PFSK-1 (cell line): ENCODE data around the gene GBF1.

Experiments used
- FOXP2 ChIP-seq: optimal IDR thresholded peaks from 2 replicates; pipeline ENCODE3; 2011; ENCODE audit warnings: borderline replicate concordance, control low read depth, inconsistent platforms; ENCODE audit not compliant: insufficient read depth; ENCODE audit errors: extremely low read length, extremely low read depth
- POLR2AphosphoS5 ChIP-seq: IDR thresholded peaks from 2 replicates; pipeline ENCODE4 v1.6.1; 2012; ENCODE audit warnings: low read depth, mild to moderate bottlenecking, control low read depth, low read length, moderate library complexity
- SIN3A ChIP-seq: IDR thresholded peaks from 2 replicates; pipeline ENCODE4 v1.6.1; 2012; ENCODE audit warnings: mild to moderate bottlenecking, low read length, moderate library complexity, borderline replicate concordance; ENCODE audit not compliant: insufficient read depth
- TAF1 ChIP-seq: IDR thresholded peaks from 2 replicates; pipeline ENCODE4 v1.6.1; 2012; ENCODE audit warnings: low read length, control low read depth, borderline replicate concordance; ENCODE audit not compliant: insufficient read depth
- TF ChIP-seq, protein P1 (sequence below), 2 experiments: IDR thresholded peaks; 2 replicates each; pipeline versions ENCODE4 v1.6.1 to v1.8.0; 2011 to 2012; ENCODE audit warnings: low read depth in 2 of 2, low read length in 2 of 2, control low read depth in 1 of 2, inconsistent platforms in 1 of 2, mild to moderate bottlenecking in 1 of 2, moderate library complexity in 1 of 2; ENCODE audit not compliant: insufficient read depth in 1 of 2

GBF1 gene

DNA sequence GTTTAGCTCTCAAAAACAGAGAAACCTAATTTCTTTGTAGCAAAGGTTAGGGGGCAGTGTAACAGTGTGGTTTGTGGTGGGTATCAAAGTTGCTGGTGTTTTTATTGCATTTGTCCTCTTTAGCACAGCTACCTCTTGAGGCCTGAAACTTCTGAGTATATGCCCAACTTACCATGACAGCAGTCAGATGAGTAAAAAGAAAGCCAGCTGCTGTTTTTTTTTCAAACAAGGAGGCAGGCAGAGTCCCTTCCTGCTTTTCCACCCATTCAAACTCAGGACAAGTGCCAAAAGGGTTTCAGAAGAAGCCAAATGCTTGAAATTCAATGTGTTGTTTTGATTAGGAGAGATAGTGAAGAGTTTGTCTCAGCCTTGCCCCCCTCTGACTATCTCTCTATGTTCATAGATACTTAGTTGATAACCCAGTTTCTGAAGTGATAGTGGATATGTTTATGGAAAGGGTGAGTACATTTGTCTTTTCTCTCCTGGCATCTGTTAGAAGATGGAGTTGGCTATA is 23.1 kb downstream of the GBF1 start:
- TF ChIP-seq SIN3A, result no peak
- TF ChIP-seq, protein P1, sequence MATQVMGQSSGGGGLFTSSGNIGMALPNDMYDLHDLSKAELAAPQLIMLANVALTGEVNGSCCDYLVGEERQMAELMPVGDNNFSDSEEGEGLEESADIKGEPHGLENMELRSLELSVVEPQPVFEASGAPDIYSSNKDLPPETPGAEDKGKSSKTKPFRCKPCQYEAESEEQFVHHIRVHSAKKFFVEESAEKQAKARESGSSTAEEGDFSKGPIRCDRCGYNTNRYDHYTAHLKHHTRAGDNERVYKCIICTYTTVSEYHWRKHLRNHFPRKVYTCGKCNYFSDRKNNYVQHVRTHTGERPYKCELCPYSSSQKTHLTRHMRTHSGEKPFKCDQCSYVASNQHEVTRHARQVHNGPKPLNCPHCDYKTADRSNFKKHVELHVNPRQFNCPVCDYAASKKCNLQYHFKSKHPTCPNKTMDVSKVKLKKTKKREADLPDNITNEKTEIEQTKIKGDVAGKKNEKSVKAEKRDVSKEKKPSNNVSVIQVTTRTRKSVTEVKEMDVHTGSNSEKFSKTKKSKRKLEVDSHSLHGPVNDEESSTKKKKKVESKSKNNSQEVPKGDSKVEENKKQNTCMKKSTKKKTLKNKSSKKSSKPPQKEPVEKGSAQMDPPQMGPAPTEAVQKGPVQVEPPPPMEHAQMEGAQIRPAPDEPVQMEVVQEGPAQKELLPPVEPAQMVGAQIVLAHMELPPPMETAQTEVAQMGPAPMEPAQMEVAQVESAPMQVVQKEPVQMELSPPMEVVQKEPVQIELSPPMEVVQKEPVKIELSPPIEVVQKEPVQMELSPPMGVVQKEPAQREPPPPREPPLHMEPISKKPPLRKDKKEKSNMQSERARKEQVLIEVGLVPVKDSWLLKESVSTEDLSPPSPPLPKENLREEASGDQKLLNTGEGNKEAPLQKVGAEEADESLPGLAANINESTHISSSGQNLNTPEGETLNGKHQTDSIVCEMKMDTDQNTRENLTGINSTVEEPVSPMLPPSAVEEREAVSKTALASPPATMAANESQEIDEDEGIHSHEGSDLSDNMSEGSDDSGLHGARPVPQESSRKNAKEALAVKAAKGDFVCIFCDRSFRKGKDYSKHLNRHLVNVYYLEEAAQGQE (IDR thresholded peaks at IDR 0.05; ENCODE audit: insufficient read depth in 1 of 2, low read depth in 2 of 2, low read length in 2 of 2), result no peak
- no peak for TF ChIP-seq TAF1
- TF ChIP-seq POLR2AphosphoS5, result no peak
- no peak for TF ChIP-seq FOXP2

DNA sequence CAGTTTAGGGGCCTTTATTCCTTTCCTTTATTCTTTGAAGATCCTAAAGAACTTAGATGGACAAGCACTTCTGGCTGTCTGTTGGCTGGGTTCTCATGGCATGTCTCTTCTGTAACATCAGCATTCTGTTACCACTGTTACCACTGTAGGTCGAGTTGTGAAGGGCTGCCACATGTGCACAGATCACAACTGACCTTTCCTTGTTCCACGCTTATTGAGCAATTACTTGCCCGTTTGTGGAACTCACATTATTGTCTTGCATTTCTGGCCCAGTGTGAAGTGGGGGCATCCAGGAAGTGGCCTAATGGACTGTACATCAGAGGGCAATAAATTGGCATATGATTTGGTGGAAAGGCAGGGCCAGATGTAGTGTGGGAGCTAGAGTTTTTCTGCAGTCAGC is 23.7 kb downstream of the GBF1 start:
- no peak for TF ChIP-seq FOXP2
- no peak for TF ChIP-seq POLR2AphosphoS5
- no peak for TF ChIP-seq TAF1
- no peak for TF ChIP-seq SIN3A
- TF ChIP-seq, protein P1 (IDR thresholded peaks at IDR 0.05; ENCODE audit: insufficient read depth in 1 of 2, low read depth in 2 of 2, low read length in 2 of 2), result no peak

DNA sequence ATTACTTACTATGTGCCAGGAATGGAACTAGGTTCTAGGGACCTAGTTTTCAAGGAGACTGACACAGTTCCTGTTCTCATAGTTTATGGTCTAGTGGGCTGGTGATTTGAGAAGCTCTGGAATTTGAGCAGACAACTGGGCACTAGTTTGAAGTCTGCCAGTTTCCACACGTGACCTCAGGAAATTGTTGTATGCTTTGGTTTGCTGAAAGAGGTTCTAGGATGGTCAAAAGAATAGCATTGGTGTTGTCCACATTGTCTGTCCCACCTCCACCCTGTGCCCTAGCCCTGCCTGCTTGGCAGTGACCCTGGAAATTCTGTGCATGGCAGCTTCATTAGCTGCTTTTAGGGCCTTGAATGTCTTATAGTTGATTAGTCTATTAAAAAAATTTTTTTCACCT is 28.7 kb downstream of the GBF1 start:
- no peak for TF ChIP-seq FOXP2
- TF ChIP-seq, protein P1 (IDR thresholded peaks at IDR 0.05; ENCODE audit: insufficient read depth in 1 of 2, low read depth in 2 of 2, low read length in 2 of 2), result no peak
- no peak for TF ChIP-seq SIN3A
- TF ChIP-seq TAF1, result no peak
- no peak for TF ChIP-seq POLR2AphosphoS5

DNA sequence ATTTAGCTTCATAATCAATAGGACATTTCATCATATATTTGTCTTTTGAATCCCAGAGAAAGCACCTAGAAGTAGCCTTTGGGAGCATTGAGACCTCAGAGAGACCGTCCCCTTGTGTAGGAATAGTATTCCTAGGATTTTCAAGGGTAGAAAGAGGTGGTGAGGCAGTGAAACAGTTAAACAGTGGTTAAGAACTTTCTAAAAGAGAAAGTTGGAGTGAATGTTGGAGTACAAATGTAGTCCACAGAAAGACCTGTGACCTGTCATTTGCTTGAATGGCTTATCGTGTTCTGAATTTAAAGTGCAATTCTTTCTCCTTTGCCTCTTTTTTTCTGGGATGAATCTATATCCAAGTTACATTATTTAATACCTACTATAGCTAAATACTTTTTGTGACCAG is 30.0 kb downstream of the GBF1 start:
- TF ChIP-seq FOXP2 (no peak), SIN3A (no peak), TAF1 (no peak)

DNA sequence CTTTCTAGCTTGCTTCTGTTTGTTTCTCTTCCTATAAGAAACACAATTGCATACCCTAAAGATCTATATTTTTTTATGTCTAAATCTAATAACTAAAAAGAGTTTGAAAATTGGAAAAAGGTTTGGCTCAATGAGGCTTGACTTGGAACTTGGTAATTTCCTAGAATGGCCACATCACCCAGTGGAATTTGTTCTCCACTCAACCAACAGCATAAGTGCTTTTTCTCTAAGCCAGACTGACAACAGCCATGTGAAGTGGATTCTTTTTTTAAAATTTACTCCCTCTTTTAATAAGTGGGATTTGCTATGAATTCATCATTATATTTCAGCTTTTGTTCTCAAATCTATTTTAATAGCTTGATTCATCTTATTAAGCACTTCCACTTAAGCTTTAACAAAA is 33.8 kb downstream of the GBF1 start:
- TF ChIP-seq TAF1, result no peak
- TF ChIP-seq SIN3A, result no peak
- TF ChIP-seq POLR2AphosphoS5, result no peak
- TF ChIP-seq, protein P1 (IDR thresholded peaks at IDR 0.05; ENCODE audit: insufficient read depth in 1 of 2, low read depth in 2 of 2, low read length in 2 of 2), result no peak
- TF ChIP-seq FOXP2, result no peak
